DMS 273 treated with DMSO at 0.1 percent for 48 hours (cell line): ENCODE results near the gene SLC48A1.

Experiments
- DNase-seq: peaks from one replicate; lab custom pipeline; 2025; lab: John Stamatoyannopoulos, UW

The SLC48A1 gene

DNA sequence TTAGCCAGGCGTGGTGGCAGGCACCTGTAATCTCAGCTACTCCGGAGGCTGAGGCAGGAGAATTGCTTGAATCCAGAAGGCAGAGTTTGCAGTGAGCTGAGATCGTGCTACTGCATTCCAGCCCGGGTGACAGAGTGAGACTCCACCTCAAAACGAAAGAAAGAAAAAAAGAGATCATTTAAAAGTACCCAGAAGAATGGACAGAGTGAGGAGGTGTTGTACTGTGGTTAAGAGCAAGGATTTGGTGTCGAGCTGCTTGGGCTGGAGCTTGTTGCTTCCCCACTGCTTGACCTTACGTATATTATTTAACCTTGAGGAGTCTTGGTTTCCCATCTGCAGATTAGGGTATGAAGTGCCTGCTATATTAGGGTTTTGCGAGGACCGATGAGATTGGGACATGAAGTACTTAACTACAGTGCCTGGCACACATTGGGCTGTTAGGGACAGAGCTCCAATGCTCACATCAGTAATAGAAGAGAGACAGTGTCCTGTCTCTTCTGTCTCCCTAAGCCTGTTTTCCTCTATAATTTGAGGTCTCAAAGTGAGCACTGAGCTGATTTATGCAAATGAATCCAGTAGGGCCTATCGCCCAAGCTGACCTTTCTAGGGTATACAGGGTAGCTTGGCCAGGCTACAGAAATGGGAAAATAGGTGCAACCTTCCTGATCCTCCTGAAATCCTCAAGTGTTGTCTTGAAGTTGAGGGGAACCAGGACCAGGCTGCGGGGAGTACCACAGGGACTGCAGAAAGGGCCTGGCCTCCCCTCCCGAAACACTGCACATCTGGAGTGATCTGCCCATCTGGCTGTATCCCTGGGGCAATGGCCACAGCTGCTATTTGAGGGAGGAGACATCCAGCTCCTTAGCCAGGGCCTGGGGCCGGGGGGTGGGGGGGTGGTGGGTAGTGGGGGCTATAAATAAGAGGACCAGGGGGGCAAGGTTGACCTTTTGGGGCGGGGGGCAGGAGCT lies 55.3 kb downstream of the SLC48A1 start:
- no peak for DNase-seq

DNA sequence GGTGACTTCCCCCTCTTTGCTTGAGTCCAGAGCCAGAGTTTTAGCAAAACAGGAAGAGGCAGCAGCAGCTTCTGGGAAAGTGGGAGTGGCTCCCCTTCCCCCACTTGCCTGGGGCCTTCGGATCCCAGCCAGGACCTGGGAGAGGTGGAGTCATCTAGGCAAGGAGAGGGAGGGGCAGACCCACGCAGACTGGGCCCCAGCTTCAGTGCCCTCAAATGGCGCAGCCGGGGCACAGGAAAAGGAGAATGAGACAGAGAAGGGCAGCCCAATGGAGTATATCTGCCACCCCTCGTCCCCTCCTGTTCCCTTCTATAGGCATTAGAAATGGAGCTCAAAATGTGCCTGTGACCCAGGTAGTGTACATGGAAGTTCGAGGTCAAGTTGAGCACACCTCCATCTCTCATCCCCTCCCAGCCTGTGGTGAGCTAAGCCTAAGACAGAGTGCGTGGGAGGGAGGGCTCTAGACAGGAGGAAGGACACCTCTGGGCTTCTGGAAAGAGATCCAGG lies 56.0 kb downstream of the SLC48A1 start:
- no peak for DNase-seq

DNA sequence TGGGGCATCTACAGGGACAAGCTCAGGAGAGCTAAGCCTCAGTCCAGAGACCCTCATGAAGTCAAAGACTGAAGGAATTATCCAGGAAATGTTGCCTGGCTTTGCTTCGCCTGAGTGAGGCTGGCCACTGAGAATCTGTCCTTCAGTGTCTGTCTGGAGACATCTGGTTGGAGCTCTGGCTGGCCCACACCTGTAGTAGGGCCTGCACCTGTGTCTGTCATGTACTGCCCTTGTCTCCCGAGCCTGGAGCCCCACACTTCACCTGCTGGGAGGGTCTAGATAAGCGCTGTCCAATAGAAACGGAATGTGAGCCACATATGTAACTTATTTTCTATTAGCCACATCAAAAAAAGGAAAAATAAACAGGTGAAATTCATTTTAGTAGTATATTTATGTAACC lies 56.5 kb downstream of the SLC48A1 start:
- no peak for DNase-seq
